ENCODE measurements around the gene SFSWAP. TPM values are rescaled to one million over a fixed set of nuclear protein-coding genes. Genes with fewer than 3 reads are reported as not detected.
A peak's percentile ranks its signal among the peaks of the same experiment; 100 is the strongest.
"Not testable (repeated sequence)": the region's sequence is repeated elsewhere in the genome, so short reads cannot be mapped to it uniquely, and the experiment has no call there.

Gene SFSWAP
- total RNA-seq, 1 experiment from 2014 or later, result 27.4 TPM

- DNase-seq (ENCODE audit: low read depth), result no peak
These were observed 46.2 kb downstream of the SFSWAP start for GRCh38 chr12:131757111-131757510.

- DNase-seq (ENCODE audit: low read depth), result no peak
These were observed 47.3 kb downstream of the SFSWAP start for GRCh38 chr12:131758016-131758739.

GRCh38 chr12:131759176-131759575, 48.3 kb downstream of the SFSWAP start:
- DNase-seq (ENCODE audit: low read depth), result no peak

DNA sequence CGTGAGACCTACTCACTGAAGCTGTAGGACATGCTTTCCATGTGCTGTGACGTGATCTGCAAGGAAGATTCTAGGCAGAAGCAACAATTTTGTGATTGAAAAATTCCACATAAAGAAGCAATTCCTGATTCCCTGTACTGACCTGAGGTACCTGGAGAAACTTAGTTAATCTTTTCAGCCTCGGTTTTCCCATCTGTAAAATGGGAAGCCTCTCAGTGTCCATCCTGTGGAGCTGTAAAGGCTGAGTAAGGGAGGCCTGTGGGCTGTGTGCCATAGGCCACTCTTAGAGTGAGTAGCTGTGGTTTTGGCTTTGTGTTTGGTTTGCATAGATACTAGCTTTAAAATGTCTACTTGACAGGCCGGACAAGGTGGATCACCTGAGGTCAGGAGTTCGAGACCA, 50.7 kb downstream of the SFSWAP start:
- no peak for DNase-seq (ENCODE audit: low read depth)

DNA sequence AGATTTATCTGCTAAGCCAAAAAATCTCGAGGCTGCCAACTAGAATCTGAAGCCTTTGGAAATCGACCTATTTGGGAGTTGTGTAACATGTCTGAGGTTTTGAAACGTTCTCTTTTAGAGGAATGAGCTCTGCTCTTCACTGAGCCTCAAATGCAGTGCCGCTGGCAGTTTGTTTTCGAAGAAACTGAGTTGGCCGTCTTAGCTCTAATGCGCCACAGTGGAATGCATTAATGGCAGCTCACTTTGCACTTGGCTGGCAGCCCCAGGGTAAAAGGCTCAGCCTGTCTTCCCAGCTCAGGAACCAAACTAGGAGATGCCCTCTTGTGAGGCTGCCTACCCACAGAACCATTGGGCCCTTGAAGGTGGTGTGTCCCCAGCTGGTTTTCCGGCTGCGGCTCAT, 53.8 kb downstream of the SFSWAP start:
- DNase-seq (ENCODE audit: low read depth), result no peak

GRCh38 chr12:131765961-131766360, 55.1 kb downstream of the SFSWAP start:
- no peak for DNase-seq (ENCODE audit: low read depth)

GRCh38 chr12:131766382-131767107, 55.7 kb downstream of the SFSWAP start:
- DNase-seq (ENCODE audit: low read depth), result no peak

DNA sequence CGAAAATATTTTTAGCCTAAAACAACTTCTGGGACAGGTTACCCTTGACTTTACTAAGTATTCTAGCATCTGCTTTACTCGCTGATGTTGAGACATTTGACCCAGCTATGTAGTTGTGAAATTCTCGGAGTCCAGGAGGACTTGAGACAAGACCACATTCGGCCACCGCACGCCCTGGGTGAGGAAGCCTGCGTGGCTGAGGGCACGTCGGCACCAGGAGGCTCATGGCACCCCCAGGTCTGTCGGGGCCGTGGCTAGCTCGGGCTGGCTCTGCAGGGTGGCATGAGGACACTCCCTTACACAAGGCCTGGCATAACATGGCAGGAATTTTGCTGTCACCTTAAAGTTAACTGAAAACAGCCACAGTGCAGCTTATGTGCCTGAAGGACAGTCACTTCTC, 59.2 kb downstream of the SFSWAP start:
- DNase-seq (ENCODE audit: low read depth), result no peak

- DNase-seq (ENCODE audit: low read depth), result no peak
These were observed 61.1 kb downstream of the SFSWAP start for GRCh38 chr12:131771965-131772364.

DNA sequence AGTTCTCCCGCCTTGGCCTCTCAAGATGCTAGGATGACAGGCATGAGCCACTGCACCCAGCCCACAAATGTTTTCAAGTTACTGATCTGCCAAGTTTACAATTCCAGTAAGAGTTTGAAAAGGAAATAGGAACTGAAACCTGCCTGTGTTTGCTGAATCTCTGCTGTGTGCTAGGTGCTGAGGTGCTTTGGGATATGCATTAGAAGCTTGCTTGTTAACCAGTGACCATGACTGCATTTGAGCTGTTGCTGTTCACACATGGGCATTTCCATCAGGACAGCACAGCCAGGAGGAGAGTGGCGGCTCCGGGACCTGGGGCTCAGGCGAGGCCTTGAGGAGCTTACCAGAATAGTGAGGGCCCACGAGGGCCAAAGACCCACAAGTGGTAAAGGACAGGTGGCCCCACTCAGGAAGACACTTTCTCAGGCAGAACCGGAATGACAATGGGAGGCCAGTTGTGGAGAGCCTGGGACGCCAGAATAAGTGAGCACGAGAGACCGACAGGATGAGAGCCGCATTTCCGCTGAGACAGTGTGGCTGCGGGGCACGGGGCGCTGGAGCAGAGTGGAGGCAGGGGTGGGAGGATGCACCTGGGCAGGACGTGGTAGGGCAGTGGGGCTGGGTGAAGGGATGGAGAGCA, 62.8 kb downstream of the SFSWAP start:
- DNase-seq (ENCODE audit: low read depth), result no peak

DNA sequence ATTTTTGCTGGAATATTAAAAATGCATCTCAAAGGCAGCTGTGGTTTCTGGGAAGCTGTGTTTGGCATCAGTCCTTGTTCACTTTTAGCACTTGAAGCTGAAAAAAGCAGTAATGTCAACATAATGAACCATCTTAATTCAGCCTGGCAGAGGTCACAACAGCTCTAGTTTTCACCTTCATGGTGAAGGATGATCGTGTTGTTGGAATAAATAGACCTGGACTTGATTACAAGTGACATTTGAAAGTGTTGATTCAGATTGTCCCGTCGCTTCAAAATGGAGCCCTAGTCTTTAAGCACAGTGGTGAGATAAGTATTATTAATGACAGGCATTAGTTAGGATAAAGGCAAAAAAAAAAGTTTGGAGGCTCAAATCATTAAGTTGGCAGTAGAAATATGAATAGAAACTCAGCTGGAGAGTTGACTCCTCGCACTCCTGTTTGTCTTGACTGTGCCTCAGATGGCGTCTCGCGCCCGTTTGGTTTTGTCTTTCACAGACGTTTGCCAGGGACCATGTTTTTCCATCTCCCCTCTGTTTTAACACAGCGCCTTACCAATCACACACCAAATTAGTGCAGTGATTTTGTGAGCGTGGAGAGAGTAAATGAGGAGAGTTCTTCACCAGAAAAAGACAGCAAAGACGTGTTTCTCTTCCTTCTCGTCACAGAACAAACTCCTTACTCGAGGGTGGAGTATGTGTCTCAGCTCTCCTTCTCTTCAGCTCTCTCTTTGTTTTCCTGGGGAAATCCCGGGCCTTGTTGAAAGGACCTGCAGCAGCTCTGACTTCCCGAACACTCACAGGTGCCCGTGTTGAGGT, 63.9 kb downstream of the SFSWAP start:
- no peak for DNase-seq (ENCODE audit: low read depth)

GRCh38 chr12:131775392-131776236, 64.7 kb downstream of the SFSWAP start:
- no peak for DNase-seq (ENCODE audit: low read depth)

DNA sequence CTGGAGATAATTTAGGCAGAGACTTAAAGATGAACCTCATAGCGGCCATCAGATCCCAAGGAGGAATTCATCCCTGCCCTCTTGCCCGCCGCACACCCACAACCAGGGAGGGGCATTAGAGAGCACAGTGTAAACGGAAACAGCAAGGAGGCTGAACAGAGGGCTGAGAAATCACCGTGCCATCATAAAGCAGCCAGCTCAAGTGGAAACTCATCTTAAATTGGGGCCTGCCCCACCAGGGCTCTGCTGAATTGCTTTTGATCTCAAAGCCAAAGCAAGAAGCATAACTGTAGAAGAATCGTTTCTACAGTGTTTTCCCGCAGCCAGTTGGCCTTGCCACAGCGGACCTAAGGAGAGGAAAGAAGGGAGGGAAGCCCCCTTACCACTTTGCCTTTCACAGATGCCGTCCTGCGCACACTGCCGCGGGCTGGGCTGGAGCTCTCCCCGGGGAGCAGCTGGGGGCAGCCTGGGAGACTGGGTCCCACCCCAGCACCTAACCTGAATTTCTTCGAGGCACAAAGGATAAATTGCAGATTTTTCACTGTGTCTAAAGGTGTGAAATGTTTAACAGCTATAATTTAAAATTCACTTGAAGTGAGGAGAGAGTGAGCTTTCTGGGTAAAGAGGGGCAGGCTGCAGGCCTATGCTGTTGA, 65.5 kb downstream of the SFSWAP start:
- DNase-seq (ENCODE audit: low read depth), result no peak

GRCh38 chr12:131777269-131777668, 66.4 kb downstream of the SFSWAP start:
- DNase-seq (ENCODE audit: low read depth), result not testable (repeated sequence)

GRCh38 chr12:131779027-131779426, 68.1 kb downstream of the SFSWAP start:
- DNase-seq (ENCODE audit: low read depth), result no peak

GRCh38 chr12:131782061-131782460, 71.2 kb downstream of the SFSWAP start:
- no peak for DNase-seq (ENCODE audit: low read depth)

DNA sequence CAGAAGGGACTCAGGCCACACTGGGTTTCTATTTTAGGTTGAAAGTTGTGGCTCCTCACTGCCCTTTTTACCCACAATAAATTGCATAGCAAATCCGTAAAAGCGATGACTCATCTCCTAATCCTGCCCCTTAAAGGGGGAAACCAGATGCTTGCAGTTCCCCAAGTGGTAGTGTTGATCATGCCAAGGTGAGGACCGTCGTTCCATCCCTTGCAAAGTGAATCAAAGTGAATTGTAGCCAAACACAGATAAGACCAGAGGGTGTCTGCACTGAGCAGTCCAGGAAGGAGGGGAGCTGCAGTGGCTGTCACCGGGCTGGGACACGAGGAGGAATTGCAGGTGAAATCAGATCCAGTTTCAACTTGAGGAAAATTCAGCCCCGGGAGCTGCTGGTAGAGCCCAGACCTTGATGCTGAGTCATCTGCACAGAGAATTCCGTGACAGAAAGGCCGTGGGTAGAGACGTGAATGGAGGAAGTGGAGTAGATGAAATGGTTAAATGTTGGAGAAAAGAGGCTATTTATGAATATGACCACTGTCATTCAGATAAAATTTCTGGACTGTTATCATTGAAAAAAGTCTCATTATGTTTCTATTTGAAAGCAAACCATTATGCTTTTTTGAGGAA, 73.1 kb downstream of the SFSWAP start:
- DNase-seq (ENCODE audit: low read depth), result peak; percentile 95

GRCh38 chr12:131784909-131785762, 74.2 kb downstream of the SFSWAP start:
- peak; percentile 94 for DNase-seq (ENCODE audit: low read depth)

Measured in LHCN-M2 (cell line).